ENCODE measurements around the gene PAN2. TPM values are rescaled to one million over a fixed set of nuclear protein-coding genes. Genes with fewer than 3 reads are reported as not detected.

PAN2 gene
- total RNA-seq, 1 experiment from 2014 or later = 71.9 TPM

DNA sequence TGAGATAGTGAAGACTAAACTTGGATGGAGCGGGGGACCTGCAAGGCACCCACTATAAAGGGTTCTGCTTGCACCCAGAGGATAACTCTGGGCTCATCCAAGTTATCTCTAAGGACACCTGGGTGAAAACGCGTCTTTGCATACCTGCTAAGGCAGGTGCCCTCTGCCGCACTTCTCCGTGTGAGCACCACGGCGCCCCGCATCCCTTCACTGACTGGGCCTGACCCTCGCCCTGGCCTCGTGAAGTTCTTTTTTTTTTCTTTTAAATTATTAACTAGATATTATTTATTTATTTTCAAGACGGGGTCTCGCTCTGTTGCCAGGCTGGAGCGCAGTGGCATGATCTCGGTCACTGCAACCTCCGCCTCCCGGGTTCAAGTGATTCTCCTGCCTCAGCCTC is 48.8 kb upstream of the PAN2 start:
- ATAC-seq (no peak), DNase-seq (ENCODE audit: low read depth, low spot score) (no peak)
- Histone ChIP-seq H3K4me3 (ENCODE audit: low read depth in 2 of 2, low read length in 2 of 2) (no peak overlapping the region), H3K4me1 (ENCODE audit: control insufficient read depth, insufficient read depth, low read length) (no peaks in the 10 kb centered on the region), H3K9me3 (ENCODE audit: control insufficient read depth, insufficient read depth, low read depth, low read length) (no peaks in the 10 kb centered on the region), H3K27ac (ENCODE audit: low read length) (no peak overlapping the region), H3K27me3 (ENCODE audit: control insufficient read depth, insufficient read depth, low read length) (no peaks in the 10 kb centered on the region), H3K36me3 (ENCODE audit: control insufficient read depth, insufficient read depth, low read length) (no peaks in the 10 kb centered on the region)
- CTCF ChIA-PET = interaction anchor here (0.6 kb wide), 1 partner anchor 176 kb away, joined by 4 read pairs; no protein-coding TSS in a partner anchor
- TF ChIP-seq, protein P1, sequence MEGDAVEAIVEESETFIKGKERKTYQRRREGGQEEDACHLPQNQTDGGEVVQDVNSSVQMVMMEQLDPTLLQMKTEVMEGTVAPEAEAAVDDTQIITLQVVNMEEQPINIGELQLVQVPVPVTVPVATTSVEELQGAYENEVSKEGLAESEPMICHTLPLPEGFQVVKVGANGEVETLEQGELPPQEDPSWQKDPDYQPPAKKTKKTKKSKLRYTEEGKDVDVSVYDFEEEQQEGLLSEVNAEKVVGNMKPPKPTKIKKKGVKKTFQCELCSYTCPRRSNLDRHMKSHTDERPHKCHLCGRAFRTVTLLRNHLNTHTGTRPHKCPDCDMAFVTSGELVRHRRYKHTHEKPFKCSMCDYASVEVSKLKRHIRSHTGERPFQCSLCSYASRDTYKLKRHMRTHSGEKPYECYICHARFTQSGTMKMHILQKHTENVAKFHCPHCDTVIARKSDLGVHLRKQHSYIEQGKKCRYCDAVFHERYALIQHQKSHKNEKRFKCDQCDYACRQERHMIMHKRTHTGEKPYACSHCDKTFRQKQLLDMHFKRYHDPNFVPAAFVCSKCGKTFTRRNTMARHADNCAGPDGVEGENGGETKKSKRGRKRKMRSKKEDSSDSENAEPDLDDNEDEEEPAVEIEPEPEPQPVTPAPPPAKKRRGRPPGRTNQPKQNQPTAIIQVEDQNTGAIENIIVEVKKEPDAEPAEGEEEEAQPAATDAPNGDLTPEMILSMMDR (IDR thresholded peaks at IDR 0.05) = no peak
- TF ChIP-seq POLR2AphosphoS5 (IDR thresholded peaks at IDR 0.05; ENCODE audit: low read depth, low read length) = no peak
- TF ChIP-seq, protein P2, sequence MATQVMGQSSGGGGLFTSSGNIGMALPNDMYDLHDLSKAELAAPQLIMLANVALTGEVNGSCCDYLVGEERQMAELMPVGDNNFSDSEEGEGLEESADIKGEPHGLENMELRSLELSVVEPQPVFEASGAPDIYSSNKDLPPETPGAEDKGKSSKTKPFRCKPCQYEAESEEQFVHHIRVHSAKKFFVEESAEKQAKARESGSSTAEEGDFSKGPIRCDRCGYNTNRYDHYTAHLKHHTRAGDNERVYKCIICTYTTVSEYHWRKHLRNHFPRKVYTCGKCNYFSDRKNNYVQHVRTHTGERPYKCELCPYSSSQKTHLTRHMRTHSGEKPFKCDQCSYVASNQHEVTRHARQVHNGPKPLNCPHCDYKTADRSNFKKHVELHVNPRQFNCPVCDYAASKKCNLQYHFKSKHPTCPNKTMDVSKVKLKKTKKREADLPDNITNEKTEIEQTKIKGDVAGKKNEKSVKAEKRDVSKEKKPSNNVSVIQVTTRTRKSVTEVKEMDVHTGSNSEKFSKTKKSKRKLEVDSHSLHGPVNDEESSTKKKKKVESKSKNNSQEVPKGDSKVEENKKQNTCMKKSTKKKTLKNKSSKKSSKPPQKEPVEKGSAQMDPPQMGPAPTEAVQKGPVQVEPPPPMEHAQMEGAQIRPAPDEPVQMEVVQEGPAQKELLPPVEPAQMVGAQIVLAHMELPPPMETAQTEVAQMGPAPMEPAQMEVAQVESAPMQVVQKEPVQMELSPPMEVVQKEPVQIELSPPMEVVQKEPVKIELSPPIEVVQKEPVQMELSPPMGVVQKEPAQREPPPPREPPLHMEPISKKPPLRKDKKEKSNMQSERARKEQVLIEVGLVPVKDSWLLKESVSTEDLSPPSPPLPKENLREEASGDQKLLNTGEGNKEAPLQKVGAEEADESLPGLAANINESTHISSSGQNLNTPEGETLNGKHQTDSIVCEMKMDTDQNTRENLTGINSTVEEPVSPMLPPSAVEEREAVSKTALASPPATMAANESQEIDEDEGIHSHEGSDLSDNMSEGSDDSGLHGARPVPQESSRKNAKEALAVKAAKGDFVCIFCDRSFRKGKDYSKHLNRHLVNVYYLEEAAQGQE (IDR thresholded peaks at IDR 0.05; ENCODE audit: insufficient read depth in 1 of 2, low read depth in 2 of 2, low read length in 1 of 2) = no peak
- no peak for TF ChIP-seq SIN3A (IDR thresholded peaks at IDR 0.05; ENCODE audit: borderline replicate concordance, insufficient read depth, low read depth, low read length)
- no peak for TF ChIP-seq TCF7L2 (IDR thresholded peaks at IDR 0.05; ENCODE audit: low read depth, low read length)
- in situ Hi-C loops (cut with HindIII; ENCODE audit: low pct_unique_long_range_greater_than_20kb, low sequenced_read_pairs) = no loop called here
- POLR2A ChIA-PET = no interaction called here
- BruUV-seq (replicated peaks) = no TSS peak
- intact Hi-C loops (cut with micrococcal nuclease; ENCODE audit: unreplicated experiment) = no loop called here

DNA sequence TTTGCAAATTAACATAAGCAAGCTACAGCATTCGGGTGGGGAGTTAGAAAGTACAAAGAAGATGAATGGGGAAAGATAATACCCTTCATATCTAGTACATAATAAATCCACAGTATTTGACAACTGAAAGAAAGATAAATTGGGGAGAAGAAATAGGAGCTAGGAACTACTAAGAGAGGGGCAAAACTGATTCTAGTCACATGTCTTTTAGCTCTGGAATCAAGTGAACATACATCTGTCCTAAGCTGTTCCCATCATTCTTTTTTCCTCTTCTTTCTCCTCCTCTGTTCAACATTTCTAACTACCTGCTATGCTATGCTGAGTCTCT is 44.2 kb upstream of the PAN2 start:
- Histone ChIP-seq H3K9me3 (ENCODE audit: control insufficient read depth, insufficient read depth, low read depth, low read length) (no peaks in the 10 kb centered on the region), H3K36me3 (ENCODE audit: control insufficient read depth, insufficient read depth, low read length) (no peaks in the 10 kb centered on the region), H3K27ac (ENCODE audit: low read length) (no peak overlapping the region), H3K4me3 (ENCODE audit: low read depth in 2 of 2, low read length in 2 of 2) (no peak overlapping the region), H3K4me1 (ENCODE audit: control insufficient read depth, insufficient read depth, low read length) (no peaks in the 10 kb centered on the region), H3K27me3 (ENCODE audit: control insufficient read depth, insufficient read depth, low read length) (no peaks in the 10 kb centered on the region)
- intact Hi-C loops (cut with micrococcal nuclease; ENCODE audit: unreplicated experiment) (no loop called here), in situ Hi-C loops (cut with HindIII; ENCODE audit: low pct_unique_long_range_greater_than_20kb, low sequenced_read_pairs) (no loop called here)
- no TSS peak for BruUV-seq (replicated peaks)
- ATAC-seq (no peak), DNase-seq (ENCODE audit: low read depth, low spot score) (no peak)
- TF ChIP-seq POLR2AphosphoS5 (IDR thresholded peaks at IDR 0.05; ENCODE audit: low read depth, low read length) (no peak), TCF7L2 (IDR thresholded peaks at IDR 0.05; ENCODE audit: low read depth, low read length) (no peak), SIN3A (IDR thresholded peaks at IDR 0.05; ENCODE audit: borderline replicate concordance, insufficient read depth, low read depth, low read length) (no peak)
- TF ChIP-seq, protein P2 (IDR thresholded peaks at IDR 0.05; ENCODE audit: insufficient read depth in 1 of 2, low read depth in 2 of 2, low read length in 1 of 2) = no peak
- TF ChIP-seq, protein P1 (IDR thresholded peaks at IDR 0.05) = no peak
- ChIA-PET CTCF (no interaction called here), POLR2A (no interaction called here)
